ENCODE data around the gene PSMA6.

PSMA6 gene

DNA sequence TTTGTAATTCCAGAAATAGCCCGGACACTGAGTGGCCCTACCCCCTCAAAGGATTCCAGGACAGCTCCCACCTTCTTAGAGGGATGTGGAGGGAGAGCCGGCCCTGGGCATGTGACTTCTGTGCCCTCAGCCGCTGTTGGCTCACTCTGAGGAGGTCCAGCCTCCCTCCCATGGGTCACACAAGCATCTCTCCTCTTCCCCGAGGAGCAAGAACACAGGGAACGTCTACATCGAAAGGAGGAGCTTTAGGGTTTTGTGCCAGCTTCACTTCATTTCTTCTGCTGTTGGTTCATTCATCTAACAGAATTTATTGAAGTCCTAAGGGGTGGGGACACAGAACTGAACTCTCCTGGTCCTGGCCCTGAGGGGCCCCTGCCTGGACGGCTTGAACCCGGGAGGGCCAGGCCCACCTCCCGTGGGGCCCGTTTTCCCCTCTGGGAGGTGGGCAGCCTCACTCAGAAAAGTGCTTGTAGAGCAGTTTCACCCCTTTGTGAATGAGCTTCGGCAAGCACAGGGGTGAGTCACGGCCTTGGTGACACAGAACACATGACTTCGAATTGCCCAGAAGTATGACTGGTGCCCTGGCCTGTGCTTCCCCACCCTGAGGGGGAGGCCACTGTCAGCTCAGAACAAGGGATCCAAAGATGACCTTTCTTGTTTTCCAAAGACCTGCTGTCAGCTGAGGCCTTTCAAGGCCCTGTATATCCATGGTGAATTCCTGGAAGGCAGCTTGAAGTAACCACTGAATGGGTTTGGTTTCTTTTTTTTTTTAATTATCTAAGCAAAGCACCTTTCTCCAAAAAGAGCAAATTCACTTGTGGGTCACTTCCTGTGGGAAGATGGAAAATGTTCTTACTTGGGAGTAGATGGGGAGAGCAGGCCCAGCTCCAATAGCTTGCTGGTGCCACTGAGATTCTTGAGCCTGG lies 73.2 kb downstream of the PSMA6 start:
- Histone ChIP-seq H3K27me3 (ENCODE audit: control insufficient read depth, insufficient read depth, low read length) (no peaks in the 10 kb centered on the region), H3K9me3 (ENCODE audit: control insufficient read depth, insufficient read depth, low read length) (no peaks in the 10 kb centered on the region), H3K36me3 (ENCODE audit: control insufficient read depth, insufficient read depth, low read length) (no peaks in the 10 kb centered on the region), H3K9ac (ENCODE audit: low read depth, low read length) (no peak overlapping the region), H3K4me1 (ENCODE audit: control insufficient read depth, insufficient read depth, low read length) (peaks cover 5% of the 10 kb centered on the region), H3K4me3 (ENCODE audit: low read depth, low read length) (no peak overlapping the region)

- Histone ChIP-seq H3K4me3 (ENCODE audit: low read depth, low read length) (no peak overlapping the region), H3K36me3 (ENCODE audit: control insufficient read depth, insufficient read depth, low read length) (no peaks in the 10 kb centered on the region), H3K9me3 (ENCODE audit: control insufficient read depth, insufficient read depth, low read length) (no peaks in the 10 kb centered on the region), H3K4me1 (ENCODE audit: control insufficient read depth, insufficient read depth, low read length) (peaks cover 5% of the 10 kb centered on the region), H3K27me3 (ENCODE audit: control insufficient read depth, insufficient read depth, low read length) (no peaks in the 10 kb centered on the region), H3K9ac (ENCODE audit: low read depth, low read length) (no peak overlapping the region)
Observed at GRCh38 chr14:35366056-35366451, 73.9 kb downstream of the PSMA6 start.

DNA sequence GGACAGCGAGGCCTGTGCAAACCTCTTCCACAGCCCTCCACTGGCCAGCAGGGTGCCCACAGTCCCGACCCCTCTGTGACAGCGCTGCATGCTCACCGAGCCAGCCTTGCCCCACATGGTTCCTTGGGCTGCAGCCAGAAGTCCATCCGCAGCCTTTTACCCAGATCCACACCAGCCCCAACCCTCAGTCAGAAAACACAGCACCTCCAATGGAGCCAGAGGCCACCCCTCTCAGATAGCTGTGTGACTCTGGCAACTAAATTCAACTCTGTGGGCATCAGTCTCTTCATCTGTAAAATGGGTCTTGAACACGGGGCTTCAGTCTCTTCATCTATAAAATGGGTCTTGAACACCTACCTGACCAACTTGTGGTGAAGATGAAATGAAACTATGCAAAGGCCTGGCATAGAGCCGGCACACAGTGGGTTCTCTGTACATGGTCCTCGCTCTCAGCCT lies 74.4 kb downstream of the PSMA6 start:
- no peak overlapping the region for H3K4me3 ChIP-seq (ENCODE audit: low read depth, low read length)
- no peak overlapping the region for H3K9ac ChIP-seq (ENCODE audit: low read depth, low read length)
- no peaks in the 10 kb centered on the region for H3K9me3 ChIP-seq (ENCODE audit: control insufficient read depth, insufficient read depth, low read length)
- peaks cover 5% of the 10 kb centered on the region for H3K4me1 ChIP-seq (ENCODE audit: control insufficient read depth, insufficient read depth, low read length)
- H3K27me3 ChIP-seq (ENCODE audit: control insufficient read depth, insufficient read depth, low read length) = no peaks in the 10 kb centered on the region
- H3K36me3 ChIP-seq (ENCODE audit: control insufficient read depth, insufficient read depth, low read length) = no peaks in the 10 kb centered on the region

- H3K9me3 ChIP-seq (ENCODE audit: control insufficient read depth, insufficient read depth, low read length) = no peaks in the 10 kb centered on the region
- peaks cover 5% of the 10 kb centered on the region for H3K4me1 ChIP-seq (ENCODE audit: control insufficient read depth, insufficient read depth, low read length)
- H3K27me3 ChIP-seq (ENCODE audit: control insufficient read depth, insufficient read depth, low read length) = no peaks in the 10 kb centered on the region
- H3K4me3 ChIP-seq (ENCODE audit: low read depth, low read length) = no peak overlapping the region
- H3K36me3 ChIP-seq (ENCODE audit: control insufficient read depth, insufficient read depth, low read length) = no peaks in the 10 kb centered on the region
- no peak overlapping the region for H3K9ac ChIP-seq (ENCODE audit: low read depth, low read length)
Observed at GRCh38 chr14:35367056-35367372, 74.8 kb downstream of the PSMA6 start.

All from iPS-15b (cell line).